ENCODE data around the gene PNMA6F.
"Not testable (repeated sequence)": the region's sequence is repeated elsewhere in the genome, so short reads cannot be mapped to it uniquely, and the experiment has no call there.

The PNMA6F gene

DNA sequence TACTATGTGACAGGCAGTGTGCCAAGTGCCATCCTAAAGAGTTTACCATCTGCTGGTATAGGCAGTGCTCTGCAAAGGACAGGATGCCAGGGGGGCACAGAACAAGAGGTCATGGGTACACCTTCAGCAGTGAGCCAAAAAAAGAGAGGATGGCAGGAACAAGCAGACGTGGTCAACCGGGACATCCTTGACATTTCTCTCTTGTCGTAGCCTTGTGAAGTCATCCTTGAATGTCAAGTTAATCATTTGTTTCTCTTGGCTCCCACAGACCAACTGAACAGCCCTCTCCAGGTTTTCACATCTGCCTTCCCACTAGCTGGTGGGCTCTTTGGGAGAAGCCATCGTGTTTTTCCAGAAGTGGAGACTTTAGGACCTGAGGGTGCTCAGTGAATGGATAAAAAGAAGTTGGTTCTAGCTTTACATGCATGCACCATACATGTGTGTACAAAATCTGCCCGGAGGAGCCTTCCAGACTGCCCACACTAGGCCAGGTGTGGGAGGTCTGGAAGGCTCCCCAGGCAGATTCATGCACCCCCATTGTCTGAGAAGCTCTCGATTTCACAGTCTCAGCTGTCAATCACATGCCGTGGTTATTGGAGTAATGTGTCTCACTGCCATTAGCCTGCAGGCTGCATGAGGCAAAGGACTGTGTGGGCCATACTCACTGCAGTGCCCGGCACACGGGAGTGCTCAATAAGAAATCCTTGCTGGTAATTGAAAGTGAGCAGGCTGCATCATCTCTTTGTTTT lies 16.4 kb downstream of the PNMA6F start:
- POLR2A ChIA-PET (ENCODE audit: low non-redundant PET) = no interaction called here
- CTCF ChIA-PET = no interaction called here

DNA sequence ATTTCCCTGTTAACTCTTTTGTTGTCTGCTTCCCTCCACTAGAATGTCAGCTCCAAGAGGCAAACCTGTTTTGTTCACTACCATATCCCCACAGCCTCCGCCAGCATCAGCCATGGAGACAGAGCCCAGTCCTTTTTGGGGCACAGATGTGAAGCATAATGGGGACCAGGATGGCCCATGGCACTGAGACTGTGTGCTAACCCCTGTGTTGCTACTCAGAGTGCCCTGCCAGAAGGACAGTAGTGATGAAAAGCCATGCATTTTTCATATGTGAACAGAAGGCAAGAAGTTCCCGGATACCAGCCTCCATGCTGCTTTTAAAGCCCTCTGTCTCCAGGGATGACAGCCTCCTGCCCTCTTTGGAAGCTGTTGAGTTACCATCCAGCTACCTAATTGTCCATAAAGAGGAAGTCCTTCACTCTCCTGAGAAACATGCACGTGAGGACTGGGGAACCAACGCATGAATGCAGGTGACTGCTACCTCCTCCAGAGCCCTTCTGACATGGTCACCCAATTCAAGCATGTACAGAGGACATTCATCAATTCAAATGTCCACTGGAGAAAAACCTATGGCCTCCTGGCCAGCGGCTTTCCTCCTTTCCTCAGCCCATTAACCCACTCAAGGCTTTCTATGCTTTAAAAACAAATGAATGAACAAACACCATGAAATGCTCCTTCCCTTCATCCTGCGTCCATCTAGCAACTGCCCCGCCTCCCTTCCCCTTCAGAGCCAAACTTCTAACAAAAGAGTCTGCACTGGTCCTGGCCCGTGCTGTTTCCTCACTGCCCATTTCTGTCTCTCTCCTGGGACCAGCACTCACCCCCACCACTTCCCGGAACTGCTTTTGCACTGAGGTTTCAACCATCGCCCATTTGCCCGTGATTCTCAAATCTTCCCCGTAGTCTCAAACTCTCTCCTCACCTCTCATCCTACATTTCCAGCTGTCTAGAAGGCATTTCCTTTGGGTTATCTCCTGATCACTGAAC lies 18.0 kb downstream of the PNMA6F start:
- no peak for TF ChIP-seq CTCF (conservative IDR thresholded peaks at IDR 0.05; ENCODE audit: low read depth)
- ChIA-PET POLR2A (ENCODE audit: low non-redundant PET) (no interaction called here), CTCF (interaction anchor here (0.6 kb wide), 1 partner anchor 167 kb away, joined by 3 read pairs; the partner anchor contains the start of gene HAUS7)
- H3K27ac ChIP-seq = no peak overlapping the region
- no peak for DNase-seq (ENCODE audit: low spot score)

More for the DNA sequence above, 16.4 kb downstream of the PNMA6F start:
- H3K27ac ChIP-seq = no peak overlapping the region
- TF ChIP-seq CTCF (conservative IDR thresholded peaks at IDR 0.05; ENCODE audit: low read depth) = no peak
- DNase-seq (ENCODE audit: low spot score) = no peak

GRCh38 chrX:153302796-153303195 lies 18.8 kb downstream of the PNMA6F start:
- no peak for TF ChIP-seq CTCF (conservative IDR thresholded peaks at IDR 0.05; ENCODE audit: low read depth)
- CTCF ChIA-PET = interaction anchor here (0.6 kb wide), 1 partner anchor 168 kb away, joined by 3 read pairs; the partner anchor contains the start of gene HAUS7
- no peak for DNase-seq (ENCODE audit: low spot score)
- no peak overlapping the region for H3K27ac ChIP-seq
- POLR2A ChIA-PET (ENCODE audit: low non-redundant PET) = no interaction called here

- DNase-seq (ENCODE audit: low spot score) = no peak
- CTCF ChIA-PET = no interaction called here
- no peak for TF ChIP-seq CTCF (conservative IDR thresholded peaks at IDR 0.05; ENCODE audit: low read depth)
- POLR2A ChIA-PET (ENCODE audit: low non-redundant PET) = no interaction called here
- no peak overlapping the region for H3K27ac ChIP-seq
Measured at GRCh38 chrX:153301746-153302145, 19.8 kb downstream of the PNMA6F start.

DNA sequence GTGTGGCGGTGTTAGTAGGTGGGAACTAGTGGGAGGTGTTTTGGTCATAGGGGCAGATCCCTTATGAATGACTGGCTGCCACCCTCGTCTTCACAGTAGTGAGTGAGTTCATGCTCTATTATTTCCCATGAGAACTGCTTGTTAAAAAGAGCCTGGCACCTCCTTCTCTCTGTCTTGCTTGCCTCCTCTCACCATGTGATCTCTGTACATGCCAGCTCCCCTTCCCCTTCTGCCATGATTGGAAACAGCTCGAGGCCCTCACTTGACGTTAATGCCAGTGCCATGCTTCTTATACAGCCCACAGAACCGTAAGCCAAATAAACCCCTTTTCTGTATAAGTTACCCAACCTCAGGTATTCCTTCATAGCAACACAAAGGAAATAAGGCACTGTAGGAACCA lies 21.7 kb downstream of the PNMA6F start:
- no peak for TF ChIP-seq CTCF (conservative IDR thresholded peaks at IDR 0.05; ENCODE audit: low read depth)
- ChIA-PET CTCF (no interaction called here), POLR2A (ENCODE audit: low non-redundant PET) (no interaction called here)
- no peak for DNase-seq (ENCODE audit: low spot score)
- no peak overlapping the region for H3K27ac ChIP-seq

- H3K27ac ChIP-seq = no peak overlapping the region
- no peak for TF ChIP-seq CTCF (conservative IDR thresholded peaks at IDR 0.05; ENCODE audit: low read depth)
- no peak for DNase-seq (ENCODE audit: low spot score)
- CTCF ChIA-PET = no interaction called here
- POLR2A ChIA-PET (ENCODE audit: low non-redundant PET) = no interaction called here
Measured at GRCh38 chrX:153297376-153297775, 24.2 kb downstream of the PNMA6F start.

DNA sequence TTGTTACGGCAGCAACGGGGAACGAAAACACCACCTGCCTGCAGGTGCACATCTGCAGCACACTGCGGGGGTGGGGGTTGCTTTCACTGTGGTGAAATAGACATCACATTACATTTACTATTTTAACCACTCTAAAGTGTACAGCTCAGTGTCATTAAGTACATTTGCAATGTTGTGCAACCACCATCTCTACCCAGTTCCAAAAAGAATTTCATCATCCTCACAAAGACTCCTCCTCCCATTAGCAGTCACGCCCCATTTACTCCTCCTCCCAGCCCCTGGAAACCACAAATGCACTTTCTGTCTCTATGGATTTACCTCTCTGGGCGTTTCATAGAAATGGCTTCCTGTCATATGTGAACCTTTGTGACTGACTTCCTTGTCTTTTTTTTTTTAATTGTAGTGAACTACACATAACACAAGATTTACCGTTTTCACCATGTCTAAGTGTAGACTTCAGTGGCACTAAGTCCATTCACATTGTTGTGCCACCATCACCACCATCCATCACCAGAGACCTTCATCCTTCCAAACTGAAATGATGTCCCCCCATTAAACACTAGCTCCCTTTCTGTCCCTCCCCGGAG lies 28.0 kb downstream of the PNMA6F start:
- CTCF ChIA-PET; DNase-seq (ENCODE audit: low spot score); POLR2A ChIA-PET (ENCODE audit: low non-redundant PET); H3K27ac ChIP-seq: not testable (repeated sequence)

DNA sequence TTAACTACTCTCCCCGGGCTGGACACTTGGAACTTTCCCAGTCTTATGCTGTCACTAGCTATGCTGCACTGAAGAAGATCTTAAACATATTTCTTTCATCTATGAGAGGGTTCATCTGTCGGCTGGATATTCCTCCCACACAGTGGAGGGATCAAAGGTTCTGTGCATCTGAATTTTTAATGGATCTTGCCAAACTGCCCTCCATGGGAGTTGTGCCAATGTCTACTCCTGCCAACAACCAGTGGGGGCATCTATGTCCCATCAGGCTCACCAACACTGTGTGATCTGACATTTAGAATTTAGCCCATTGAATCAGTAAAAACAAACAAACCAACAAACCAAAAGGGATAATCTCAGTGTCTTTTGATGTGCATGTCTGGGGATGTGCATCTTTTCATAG lies 32.8 kb downstream of the PNMA6F start:
- H3K27ac ChIP-seq; CTCF ChIA-PET; POLR2A ChIA-PET (ENCODE audit: low non-redundant PET); DNase-seq (ENCODE audit: low spot score): not testable (repeated sequence)

- POLR2A ChIA-PET (ENCODE audit: low non-redundant PET); DNase-seq (ENCODE audit: low spot score); H3K27ac ChIP-seq; CTCF ChIA-PET: not testable (repeated sequence)
Measured at GRCh38 chrX:153285678-153286077, 35.9 kb downstream of the PNMA6F start.
